Stimulated activated CD4-positive, alpha-beta T cell treated with anti-CD3 and anti-CD28 coated beads, Interleukin-12 subunit alpha, Interleukin-12 subunit beta, amount 100 ng/mL, for 4 hours (primary cell): Measurements from ENCODE around the gene ANO9.
"Not testable (repeated sequence)": the region's sequence is repeated elsewhere in the genome, so short reads cannot be mapped to it uniquely, and the experiment has no call there.

ENCODE experiments used
- DNase-seq: peaks from one replicate; pipeline ENCODE4 v3.0.0-alpha.2; 2020

The ANO9 gene

DNA sequence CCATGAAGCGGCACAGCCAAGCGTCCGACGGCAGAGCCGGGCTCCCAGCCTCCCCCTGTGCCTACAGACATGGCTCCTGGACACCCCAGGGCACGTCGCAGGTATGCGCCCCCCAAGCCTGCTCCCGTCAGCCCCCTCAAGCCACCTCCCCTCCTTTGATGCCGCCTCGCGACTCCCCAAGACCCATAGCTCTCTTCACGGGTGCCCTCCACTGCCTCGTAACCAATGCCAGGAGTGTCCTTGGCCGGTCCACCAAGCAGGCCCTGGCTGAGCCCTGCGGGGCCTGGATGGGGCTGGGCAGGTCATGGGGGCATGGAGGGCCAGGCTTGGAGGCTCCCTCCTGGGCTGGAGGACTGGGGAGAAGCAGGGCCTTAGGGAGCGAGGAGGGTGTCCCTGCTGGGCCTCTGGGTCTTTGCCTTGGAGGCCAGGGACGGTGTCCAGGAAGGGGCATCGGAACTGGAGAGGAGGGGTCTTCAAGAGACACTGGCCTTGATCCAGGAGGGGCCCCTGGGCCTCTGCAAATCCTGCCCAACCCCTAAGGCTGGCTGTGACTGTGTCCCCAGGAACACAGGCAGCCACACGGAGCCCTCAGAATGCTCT lies 9.2 kb downstream of the ANO9 start:
- DNase-seq, result no peak

DNA sequence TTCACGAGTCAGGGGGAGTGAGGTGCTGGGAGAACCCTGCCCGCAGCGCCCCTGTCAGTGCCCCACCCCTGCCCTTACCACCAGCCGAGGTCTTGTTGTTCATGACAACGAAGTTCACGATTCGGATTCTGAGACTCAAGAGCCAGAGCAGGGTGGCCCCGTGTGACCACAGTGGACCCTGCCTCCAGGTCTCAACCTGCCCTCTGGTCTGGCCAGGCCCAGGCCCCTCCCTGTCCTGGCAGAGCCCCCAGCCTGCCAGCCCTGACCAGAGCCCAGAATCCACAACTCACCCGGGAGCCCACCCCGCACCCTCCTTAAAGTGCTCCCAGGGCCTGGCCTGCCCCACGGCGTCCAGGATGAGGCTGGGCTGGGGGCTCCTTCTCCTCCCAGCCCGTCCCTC lies 9.9 kb downstream of the ANO9 start:
- DNase-seq, result no peak

DNA sequence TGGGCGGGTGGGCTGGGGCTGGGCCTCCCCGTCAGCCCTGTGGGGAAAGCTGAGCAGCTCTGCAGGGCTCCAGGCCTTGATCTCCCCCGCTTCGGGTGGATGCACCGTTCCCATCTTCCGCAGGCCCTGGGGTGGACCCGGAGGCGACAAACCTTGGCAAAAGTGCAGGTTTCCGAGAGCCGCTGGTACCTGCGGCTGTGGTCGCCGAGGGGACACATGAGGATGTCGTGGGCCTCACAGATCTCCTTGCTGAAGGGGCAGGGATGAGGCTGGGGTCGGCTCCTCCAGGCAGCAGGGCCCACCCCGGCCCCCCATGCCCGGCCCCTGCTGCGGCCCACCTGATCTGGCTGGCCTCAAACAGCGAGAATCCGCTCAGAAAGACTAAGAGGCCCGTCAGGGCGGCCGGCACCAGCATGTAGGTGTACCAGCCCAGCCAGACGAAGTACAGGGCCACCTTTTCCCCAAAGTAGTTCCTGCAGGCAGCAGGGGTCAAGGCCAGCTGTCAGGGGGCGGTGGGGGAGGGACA lies 11.8 kb downstream of the ANO9 start:
- DNase-seq, result no peak

DNA sequence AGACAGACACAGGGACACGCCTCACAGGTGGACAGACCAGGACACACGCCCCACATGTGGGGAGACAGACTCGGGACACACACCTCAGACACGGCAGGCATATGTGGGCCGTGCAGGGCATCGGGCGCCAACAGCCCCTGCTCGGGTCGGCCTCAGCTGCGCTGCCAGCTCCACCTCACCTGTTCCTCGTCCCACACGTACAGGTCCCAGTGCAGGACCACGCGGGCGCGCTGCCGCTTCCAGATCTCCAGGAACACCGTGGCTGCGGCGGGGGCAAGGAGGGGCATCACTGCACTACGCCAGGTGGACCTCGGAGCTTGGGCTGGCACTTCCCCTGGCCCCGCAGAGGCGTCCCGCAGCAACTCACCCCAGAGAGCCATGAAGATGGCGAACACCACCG lies 12.4 kb downstream of the ANO9 start:
- no peak for DNase-seq

DNA sequence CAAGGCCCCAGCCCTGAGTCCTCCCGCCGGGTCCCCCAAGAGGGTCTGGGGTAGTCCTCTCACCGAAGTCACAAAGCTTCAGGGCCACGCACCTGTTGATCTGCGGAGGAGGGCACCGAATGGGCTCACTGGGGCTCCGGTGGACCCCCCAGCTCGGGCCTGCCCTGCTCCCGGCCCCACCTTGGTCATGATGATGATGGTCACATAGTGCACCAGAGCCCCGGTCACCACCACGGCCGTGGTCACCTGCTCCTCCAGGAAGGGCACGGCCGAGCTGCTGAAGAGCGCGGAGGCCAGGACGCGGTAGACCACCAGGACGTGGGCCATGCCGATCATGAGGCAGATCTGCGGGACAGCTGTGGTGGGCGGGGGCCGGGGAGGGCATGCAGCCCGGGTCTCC lies 13.5 kb downstream of the ANO9 start:
- no peak for DNase-seq

DNA sequence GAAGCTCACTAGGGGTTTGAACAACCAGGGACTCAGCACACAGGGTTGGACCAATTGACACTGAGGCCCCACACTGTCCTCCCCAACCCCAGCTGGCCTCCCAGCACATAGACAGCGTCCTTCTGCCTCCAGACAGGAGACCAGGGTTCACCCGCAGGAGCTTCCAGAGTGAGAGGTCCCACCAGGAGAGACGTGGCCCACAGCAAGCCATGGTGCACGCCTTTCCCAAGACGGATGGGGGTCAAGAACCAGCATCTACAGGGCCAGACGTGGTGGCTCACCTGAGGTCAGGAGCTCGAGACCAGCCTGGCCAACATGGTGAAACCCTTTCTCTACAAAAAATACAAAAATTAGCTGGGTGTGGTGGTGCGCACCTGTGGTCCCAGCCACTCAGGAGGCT lies 15.0 kb downstream of the ANO9 start:
- no peak for DNase-seq

DNA sequence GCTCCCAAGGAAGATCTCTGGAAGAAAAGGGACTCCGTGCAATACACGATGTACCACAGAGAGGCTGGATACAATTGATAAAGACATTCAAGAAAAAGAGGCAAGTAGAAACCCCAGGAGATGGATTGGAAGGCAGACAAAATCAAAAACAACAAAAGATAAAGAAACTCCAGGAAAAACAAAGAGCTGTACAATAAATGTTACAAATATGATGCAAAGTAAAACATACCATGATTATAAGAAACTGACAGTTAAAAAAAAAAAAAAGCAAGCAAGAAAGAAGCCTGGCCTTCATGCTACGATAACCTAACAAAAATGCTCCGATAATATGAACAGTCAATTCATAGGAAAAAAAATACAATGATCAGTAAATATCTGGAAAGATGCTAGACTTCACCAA lies 16.5 kb downstream of the ANO9 start:
- DNase-seq, result no peak

DNA sequence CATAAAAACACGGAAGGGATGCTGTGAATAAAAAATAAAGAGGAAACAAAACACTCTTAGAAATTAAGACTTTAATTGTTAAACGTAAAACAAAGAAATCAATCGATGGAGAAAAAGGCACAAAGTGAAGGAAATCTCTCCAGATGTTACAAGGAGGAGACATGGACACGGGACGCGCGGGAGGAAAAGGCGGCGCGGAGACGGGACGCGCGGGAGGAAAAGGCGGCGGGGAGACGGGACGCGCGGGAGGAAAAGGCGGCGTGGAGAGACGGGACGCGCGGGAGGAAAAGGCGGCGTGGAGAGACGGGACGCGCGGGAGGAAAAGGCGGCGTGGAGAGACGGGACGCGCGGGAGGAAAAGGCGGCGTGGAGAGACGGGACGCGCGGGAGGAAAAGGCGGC lies 17.0 kb downstream of the ANO9 start:
- not testable (repeated sequence) for DNase-seq

DNA sequence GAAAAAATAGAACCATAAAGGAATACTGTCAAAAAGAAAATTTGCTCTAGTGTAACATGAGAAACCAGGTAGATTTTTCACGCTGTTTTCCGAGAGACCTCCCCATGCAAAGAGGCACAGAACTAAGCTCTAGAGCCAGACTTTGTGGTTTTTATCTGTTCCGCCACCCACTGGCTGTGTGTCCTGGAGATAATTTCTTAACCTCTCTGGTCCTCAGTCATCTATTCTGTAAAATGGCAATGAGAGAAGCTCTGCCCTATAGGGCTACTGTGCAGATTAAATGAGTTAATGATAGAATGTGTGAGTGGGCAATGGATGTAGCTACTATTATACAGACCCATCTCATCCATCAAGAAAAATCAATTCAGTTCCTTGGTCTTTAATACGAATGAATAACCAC lies 17.6 kb downstream of the ANO9 start:
- DNase-seq, result no peak

DNA sequence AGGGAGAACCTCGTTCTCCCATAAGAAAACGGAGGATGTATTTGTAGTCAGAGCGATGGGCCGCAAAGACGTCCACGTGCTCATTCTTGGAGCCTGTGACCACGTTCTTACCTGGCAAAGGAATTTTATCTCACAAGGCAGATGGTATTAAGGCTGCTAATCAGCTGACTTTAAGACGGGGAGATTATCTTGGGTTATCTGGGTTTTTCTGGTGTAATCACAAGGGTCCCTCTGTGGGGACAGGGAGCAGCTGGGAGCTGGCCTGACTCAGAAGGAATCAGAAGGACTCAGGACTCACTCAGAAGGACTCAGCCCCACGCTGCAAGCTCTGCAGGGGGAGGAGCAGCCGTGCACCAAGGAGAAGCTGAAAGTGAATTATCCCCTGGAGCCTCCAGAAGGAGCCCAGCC lies 19.6 kb downstream of the ANO9 start:
- no peak for DNase-seq

DNA sequence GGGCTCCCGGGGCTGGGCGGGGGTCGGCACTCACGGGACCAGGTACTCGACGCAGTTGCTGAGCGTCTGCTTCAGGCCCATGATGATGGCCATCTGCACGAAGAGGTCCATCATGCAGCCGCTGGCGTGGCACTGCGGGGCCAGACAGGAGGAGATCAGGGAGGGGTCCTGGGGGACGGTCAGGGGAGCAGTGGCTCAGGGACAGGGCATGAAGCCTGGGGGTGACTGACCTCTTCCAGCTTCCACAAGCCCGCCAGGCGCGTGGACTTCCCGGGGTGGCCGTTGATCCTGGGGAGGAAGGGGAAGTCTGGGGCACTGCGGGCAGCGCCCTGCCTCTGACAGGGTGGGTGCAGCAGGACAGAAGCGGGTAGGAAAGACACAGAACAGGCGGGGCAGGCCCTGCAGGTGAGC lies 20.9 kb downstream of the ANO9 start:
- no peak for DNase-seq

DNA sequence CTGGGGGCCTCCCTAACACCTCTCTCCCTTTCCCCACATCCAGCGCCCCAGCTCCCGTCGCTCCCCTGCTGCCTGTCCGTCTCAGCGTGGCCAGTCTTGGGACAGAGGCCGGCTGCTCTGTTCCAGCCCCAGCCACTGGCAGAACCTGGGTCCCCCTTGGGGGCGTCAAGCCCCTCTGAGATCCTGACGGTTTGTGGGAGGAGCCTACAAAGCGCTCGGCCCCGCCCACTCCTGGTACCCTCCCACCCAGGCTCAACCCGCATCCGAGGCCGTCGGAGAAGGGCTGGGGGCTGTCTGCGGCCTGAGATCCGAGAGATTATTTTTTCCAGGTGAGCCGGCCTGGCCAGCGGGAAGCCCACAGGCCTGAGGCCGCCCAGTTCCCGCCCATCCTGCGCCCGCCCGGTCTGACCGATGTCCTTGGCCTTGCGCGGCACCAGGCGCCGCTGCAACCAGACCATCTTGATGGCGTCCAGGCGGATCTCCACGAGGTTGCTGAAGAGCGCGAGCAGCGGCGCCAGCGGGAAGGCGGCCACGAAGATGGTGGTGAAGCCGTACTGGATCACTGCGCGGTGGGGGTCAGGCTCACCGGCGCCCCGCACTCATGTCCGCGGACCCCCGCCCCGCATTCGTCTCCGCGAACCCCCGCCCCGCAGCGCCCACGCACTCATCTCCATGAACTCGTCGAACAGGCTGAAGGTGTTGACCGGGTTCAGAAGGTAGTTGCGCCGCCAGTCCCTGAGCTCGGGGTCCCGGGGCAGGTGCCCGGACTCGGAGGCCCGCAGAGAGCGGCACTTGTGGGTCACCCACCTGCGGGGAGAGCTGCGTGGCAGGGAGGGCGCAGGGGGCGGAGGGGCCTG lies 21.5 kb downstream of the ANO9 start:
- DNase-seq, result no peak

DNA sequence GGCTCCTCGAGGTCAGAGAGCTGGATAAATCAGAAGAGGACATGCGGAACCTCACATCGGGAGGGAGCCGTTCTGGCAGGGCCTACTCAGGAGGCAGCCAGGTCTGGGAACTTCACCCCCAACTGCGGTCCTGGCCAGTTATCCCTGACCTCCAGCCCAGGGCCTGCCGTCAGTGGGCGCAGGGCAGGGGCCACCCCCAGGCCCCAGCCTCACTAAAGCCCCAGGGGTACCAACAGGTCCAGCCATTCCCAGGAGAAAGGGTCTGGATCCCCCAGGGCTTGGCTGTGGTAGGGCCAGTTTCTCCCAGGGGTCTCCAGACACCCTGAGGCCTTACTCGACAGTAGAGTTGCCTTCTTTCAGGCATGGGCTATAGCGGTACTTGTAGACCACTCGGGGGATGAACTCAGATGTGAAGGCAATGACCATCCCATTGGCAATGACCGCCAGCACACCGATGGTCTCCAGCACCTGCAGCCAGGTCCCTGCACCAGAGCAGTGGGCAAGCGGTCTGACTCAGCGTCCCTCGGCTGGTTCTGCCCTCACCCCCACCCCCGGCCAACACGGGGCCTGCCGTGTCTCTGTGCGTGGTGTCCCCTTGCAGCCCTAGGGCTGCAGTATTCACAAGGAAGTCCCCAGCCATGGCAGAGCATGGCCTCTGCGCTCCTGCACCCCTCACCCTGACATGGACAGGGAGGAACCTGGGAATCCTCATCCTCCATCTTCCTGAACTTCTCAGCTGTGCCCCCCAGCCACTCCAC lies 22.4 kb downstream of the ANO9 start:
- DNase-seq, result no peak

DNA sequence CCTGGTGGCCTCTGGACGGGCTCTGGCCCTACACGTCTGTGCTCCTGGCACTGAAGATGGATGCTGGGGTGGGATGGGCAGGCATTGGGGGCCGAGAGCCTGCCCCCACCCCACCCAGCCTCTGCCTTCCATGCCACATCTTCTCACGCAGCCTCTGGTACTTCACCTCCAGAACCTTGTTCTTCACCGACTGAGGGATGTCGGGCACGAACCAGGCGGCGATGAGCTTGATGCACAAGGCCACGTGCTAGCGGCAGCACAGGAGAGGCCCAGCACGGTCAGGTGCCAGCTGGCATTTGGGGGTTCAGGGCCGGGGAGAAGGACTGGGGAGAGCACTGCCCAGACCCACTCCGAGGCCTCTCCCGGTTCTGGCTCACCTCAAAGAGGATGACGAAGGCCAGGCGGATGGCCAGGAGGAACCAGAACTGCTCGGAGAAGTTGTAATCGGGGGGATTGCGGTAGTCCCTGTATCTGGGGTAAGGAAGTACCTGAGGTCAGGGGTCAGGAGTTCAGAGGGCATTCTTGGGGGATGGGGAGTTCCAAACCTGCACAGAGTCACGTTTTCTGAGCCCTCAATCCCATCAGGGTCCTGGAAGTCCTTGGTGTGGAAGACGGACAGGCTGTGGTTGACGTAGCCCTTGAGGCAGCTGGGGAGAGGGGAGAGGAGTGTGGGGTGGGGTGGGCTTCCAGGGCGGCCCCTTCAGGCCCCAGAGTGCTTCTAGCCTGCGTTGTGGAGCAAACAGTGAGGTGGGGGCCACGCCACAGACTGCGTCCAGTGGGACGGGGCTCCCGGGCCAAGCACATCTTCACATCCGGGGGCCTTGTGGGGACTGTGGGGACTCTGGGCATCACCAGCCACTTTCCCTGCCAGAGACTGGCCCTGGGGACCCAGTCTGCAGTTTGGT lies 23.2 kb downstream of the ANO9 start:
- no peak for DNase-seq

DNA sequence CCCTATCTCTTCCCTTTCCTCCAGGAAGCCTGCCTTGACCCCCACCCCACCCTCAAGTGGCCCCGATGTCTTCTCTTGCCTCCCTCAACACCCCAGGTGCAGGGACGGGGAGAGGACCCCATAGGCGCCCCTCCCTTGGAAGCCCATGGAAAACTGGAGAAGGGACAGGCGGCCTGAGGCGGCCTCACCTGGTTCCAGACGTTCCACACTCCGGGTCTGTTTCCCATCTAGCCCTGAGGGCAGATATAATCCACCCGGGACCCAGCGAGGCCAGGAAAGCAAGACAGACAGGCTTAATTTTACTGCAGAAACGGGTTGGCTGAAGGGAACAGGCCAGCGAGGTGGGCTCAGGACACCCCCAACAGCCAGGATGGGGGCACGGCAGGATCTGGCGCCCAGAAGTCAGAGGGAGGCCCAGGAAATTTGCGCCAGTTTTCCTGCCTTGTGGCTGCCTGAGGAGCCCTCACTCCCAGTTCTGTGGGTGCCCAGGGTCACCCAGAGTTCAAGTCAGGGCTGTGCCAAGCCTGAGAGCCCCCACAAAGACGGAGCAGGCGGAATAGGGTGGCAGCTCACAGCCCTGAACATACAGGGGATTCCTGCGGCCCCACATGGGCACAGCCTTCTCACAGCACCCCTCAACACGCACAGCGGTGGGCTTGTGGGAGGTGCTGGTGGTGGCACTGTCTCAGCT lies 24.0 kb downstream of the ANO9 start:
- no peak for DNase-seq

DNA sequence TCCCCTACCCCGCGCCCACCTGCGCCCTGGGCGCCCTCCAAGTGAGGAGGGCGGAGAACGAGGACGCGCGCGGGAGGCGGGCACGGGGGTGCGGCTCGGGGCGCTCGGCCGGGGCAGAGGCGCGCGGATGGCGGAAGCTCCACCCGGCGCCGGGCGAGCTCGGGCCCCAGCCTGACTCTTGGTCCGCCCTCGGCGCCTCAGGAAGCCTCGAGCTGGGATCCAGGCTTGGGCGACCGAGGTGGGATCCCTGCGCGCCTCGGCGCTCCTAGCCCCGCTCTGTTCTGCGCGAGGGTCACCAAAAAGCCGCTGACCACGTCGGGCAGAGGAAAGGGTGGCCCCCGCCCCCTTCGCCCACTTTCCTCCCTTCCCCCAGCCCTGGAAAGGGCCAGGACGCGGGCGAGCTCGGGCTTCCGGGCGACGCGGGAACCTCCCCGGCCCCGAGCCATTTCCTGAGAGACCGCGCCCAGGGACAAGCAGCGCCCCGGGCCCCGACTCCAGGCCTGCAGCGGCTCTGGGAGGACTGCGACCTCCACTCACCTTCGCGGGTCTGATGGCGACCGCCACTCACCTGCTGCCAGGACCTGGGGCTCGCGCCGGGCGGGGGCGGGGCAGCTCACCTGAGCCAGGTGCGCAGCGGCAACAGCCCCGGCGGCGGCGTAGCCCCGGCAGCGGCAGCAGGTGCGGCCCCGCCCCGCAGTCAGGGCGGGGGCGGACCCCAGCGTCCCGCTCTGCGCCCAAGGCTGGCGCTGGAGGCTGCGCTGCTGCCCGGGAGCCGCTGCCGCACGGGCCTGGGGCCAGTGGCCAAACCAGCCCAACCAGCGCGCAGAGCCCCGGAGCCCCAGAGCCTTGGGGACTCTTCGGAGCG lies 24.8 kb downstream of the ANO9 start:
- no peak for DNase-seq

DNA sequence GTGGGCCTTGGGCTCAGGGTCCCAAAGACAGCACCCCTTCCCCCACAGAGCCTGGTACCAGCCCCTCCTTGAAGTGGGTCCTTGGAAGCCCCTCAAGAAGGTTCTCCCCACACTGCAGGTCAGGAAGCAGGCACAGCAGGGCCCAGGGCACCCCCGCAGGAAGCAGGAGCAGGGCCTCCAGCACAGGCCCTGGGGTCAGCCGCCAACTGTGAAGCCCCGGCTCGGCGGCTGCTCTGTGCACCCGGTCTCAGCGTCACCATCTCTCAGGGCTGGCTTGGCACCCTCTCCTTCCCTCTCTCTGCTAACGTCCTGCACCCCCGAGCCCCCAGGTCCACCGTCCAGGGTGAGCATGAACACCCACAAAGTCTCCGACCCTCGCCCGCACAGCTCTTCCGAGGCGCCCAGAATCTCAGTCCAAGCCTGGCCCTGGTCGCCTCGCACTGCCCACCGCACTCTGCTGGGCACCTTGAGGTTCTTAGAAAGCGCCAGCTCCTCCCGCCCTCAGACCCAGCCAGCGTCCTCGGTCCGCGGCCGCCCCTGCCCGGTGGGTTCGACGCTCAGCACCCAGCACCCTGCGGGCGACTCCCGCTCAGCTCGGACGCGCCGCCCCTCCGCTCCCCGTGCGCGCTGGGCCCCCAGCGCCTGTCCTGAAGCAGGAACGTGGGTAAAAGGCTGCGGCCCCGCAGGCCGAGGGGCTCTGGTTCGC lies 25.6 kb downstream of the ANO9 start:
- DNase-seq, result no peak

DNA sequence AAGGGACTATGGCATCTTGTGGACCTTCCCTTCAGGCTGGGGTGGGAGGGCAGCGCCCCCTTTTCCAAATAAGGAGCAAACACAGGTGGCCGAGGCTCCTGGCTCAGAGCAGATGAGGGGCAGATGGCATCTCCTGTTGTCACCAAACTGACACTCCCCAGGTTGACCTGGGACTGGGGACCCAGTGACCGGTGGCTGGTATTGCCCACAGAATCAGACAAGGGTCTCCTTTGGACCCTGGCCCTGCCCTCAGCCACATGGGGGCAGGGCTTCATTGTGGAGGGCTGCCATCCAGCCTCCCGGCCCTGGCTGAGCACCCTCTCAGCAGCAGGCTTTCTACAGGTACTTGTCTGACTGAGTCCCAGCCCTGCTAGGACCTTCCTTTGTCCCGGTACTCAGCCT lies 26.2 kb downstream of the ANO9 start:
- DNase-seq, result no peak

DNA sequence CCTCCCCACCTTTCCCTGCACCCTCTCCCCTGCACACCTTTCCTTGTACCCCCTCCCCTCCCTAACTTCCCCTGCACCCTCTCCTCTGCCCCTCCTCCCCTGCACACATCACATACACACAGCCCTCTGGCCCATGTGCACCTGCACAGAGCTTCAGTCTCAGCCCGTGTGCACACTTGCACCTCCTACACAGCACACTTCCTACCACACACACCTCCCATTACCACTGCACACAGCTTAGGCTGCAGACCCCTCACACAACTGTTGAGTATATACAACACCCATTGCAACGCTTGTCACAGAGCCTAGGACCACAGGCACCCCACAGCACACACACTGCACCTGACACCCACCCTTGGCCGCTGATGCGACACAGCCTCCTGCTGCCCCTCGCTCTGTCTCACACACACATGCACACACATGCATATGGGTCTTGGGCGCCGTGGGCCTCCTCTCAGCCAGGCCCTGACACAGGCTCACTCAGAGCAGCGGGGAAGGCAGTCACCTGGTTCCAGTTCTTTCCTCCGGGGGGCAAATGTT lies 27.4 kb downstream of the ANO9 start:
- DNase-seq, result no peak
